CD8-positive, alpha-beta memory T cell (primary cell): ENCODE data around the gene KCNIP4. TPM values are rescaled to one million over a fixed set of nuclear protein-coding genes. Genes with fewer than 3 reads are reported as not detected.

Source experiments
- CTCF ChIA-PET: fragments of 350-600 bp; sonication (Branson Sonifier 250); formaldehyde crosslinking; loops from one replicate; lab custom pipeline; 2021; ENCODE audit warnings: antibody characterized with exemption; lab: Charles Lee
- POLR2A ChIA-PET: fragments of 350-600 bp; sonication (Branson Sonifier 250); formaldehyde crosslinking; loops from one replicate; lab custom pipeline; 2021; ENCODE audit warnings: antibody characterized with exemption; lab: Charles Lee
- DNase-seq, 5 donors: peaks; one replicate each; pipeline versions ENCODE4 v3.0.0 to v3.0.0-alpha.2; 2020 to 2022; ENCODE audit warnings: mixed read lengths in 1 of 5
- H3K27ac ChIP-seq: one replicate; pipeline ENCODE4 v1.7.0; 2013; ENCODE audit warnings: low read depth, mild to moderate bottlenecking, low read length, moderate library complexity
- H3K27me3 ChIP-seq: 2 replicates; pipeline ENCODE4 v1.7.0; 2013; ENCODE audit warnings: low read length, mild to moderate bottlenecking; ENCODE audit not compliant: insufficient read depth, poor library complexity, severe bottlenecking
- H3K36me3 ChIP-seq: 2 replicates; pipeline ENCODE4 v1.7.0; 2013; ENCODE audit warnings: mild to moderate bottlenecking, low read length, moderate library complexity; ENCODE audit not compliant: insufficient read depth
- H3K4me1 ChIP-seq: 2 replicates; pipeline ENCODE4 v1.7.0; 2013; ENCODE audit warnings: mild to moderate bottlenecking, low read length, moderate library complexity; ENCODE audit not compliant: insufficient read depth
- H3K4me3 ChIP-seq: 2 replicates; pipeline ENCODE4 v1.7.0; 2013; ENCODE audit warnings: mild to moderate bottlenecking, low read length
- H3K9me3 ChIP-seq: 2 replicates; pipeline ENCODE4 v1.7.0; 2013; ENCODE audit warnings: mild to moderate bottlenecking, low read length
- H3K27ac Mint-ChIP-seq, 8 donors: one replicate each; pipeline ENCODE4 v1.8.0; 2020 to 2021; ENCODE audit warnings: mixed read lengths in 8 of 8, mild to moderate bottlenecking in 6 of 8, inconsistent platforms in 3 of 8, moderate library complexity in 3 of 8
- H3K27me3 Mint-ChIP-seq, 2 donors: one replicate each; pipeline ENCODE4 v1.8.0; 2020 to 2021; ENCODE audit warnings: mixed read lengths in 2 of 2, mild to moderate bottlenecking in 1 of 2, moderate library complexity in 1 of 2
- H3K36me3 Mint-ChIP-seq, 3 donors: one replicate each; pipeline ENCODE4 v1.8.0; 2020 to 2021; ENCODE audit warnings: mixed read lengths in 3 of 3, inconsistent platforms in 1 of 3, mild to moderate bottlenecking in 1 of 3
- H3K4me1 Mint-ChIP-seq, 3 donors: one replicate each; pipeline ENCODE4 v1.8.0; 2020 to 2021; ENCODE audit warnings: mixed read lengths in 3 of 3, inconsistent platforms in 1 of 3, mild to moderate bottlenecking in 1 of 3
- H3K4me3 Mint-ChIP-seq, 7 donors: one replicate each; pipeline ENCODE4 v1.8.0; 2020 to 2021; ENCODE audit warnings: mixed read lengths in 7 of 7, mild to moderate bottlenecking in 6 of 7, moderate library complexity in 4 of 7, inconsistent platforms in 2 of 7
- H3K9me3 Mint-ChIP-seq, 5 donors: one replicate each; pipeline ENCODE4 v1.8.0; 2020 to 2022; ENCODE audit warnings: mixed read lengths in 5 of 5, mild to moderate bottlenecking in 3 of 5, moderate library complexity in 2 of 5, inconsistent platforms in 1 of 5
- polyA plus RNA-seq: library from polyadenylated mRNA; unstranded; fragments of 300-500 nt; fragmentation: Illumina TruSeq; gene quantifications from one replicate; pipeline ENCODE4 v1.2.3, GENCODE V29; 2021
- total RNA-seq, 2 experiments: library from RNA; stranded (reverse); gene quantifications; one replicate each; pipeline ENCODE4 v1.2.3, GENCODE V29; 2021

Gene KCNIP4
- total and polyA plus RNA-seq, 3 experiments from 2014 or later, result 0.12 TPM; not detected in 2

DNA sequence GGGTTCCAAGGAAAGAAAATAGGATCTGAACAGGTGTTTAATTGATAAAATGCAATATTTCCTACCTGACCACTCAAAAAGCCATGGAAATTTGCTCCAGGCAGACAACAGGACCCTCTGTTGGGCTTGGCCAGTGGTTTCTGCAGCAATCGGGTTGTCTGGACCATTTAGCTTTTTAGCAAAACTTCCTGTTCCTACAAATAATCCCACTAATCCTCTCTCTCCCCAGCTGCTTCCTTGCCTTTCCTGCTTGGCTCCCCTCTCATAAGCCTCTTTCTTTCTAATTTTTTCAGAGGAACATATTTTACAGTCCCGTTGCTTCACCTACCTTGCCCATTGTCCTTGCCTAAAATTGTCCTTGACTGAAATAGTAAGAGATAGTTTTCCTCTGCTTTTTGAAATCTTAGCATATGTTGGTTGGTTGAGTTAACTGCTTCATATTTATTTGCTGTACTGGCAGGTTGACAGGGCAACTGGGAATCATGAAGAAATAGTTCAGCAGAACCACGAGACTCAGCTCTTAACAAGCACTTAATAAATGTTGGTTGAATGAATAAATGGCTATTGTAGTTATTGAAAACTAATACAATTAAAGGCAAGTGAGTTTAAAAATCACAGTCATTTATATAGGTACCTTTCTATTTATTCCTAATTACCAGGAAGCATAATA is 259.8 kb downstream of the KCNIP4 start:
- Mint-ChIP-seq H3K27me3 (no peaks in the 10 kb centered on the region), H3K27ac (no peak overlapping the region), H3K4me1 (no peaks in the 10 kb centered on the region), H3K9me3 (peaks cover 0 to 18% (median 10%) of the 10 kb centered on the region in 5 donors), H3K4me3 (no peak overlapping the region), H3K36me3 (no peaks in the 10 kb centered on the region)
- Histone ChIP-seq H3K27me3 (no peaks in the 10 kb centered on the region), H3K36me3 (no peaks in the 10 kb centered on the region), H3K4me3 (no peak overlapping the region), H3K27ac (no peak overlapping the region), H3K4me1 (no peaks in the 10 kb centered on the region), H3K9me3 (no peaks in the 10 kb centered on the region)
- ChIA-PET CTCF (no interaction called here), POLR2A (no interaction called here)
- DNase-seq, result no peak

DNA sequence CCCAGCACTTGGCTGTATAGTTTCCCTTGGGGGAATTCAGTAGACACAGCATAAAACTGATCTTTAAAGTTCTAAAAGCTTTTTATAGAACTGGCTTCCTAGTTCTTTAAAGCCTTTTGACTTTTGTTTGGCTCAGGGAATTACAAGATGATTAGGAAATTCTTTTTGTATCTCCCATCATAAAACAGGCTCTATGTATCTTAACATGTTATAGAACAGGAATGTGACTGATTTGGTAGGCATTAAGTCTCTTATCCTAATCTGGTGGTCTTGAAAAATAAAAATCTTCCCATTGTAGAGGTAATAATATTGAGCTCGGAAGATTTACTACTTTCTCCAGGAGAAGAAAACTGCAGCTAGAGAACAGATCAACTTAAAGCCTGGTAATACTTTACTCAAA is 262.7 kb downstream of the KCNIP4 start:
- no peaks in the 10 kb centered on the region for H3K27me3 ChIP-seq
- H3K4me3 Mint-ChIP-seq, result no peak overlapping the region
- POLR2A ChIA-PET, result no interaction called here

DNA sequence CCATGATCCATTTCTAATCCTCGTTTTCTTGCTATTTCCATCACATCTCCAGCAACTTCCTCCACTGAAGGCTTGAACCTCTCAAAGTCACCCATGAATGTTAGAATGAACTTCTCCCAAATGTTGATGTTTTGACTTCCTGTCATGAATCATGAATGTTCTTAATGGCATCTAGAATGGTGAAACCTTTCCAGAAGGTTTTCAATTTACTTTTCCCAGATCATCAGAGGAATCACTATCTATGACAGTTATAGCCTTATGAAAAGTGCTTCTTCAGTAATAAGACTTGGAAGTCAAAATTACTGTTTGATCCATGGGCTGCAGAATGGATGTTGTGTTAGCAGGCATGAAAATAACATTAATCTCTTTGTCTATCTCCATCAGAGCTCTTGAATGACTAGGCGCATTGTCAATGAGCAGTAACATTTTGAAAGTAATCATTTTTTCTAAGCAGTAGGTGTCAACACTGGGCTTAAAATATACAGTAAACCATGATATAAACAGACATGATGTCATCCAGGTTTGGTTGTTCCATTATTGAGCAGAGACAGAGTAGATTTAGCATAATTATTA is 268.2 kb downstream of the KCNIP4 start:
- Mint-ChIP-seq H3K27me3 (no peaks in the 10 kb centered on the region), H3K4me3 (no peak overlapping the region), H3K4me1 (no peaks in the 10 kb centered on the region), H3K9me3 (peaks cover 2 to 14% (median 9%) of the 10 kb centered on the region in 5 donors), H3K36me3 (no peaks in the 10 kb centered on the region), H3K27ac (no peak overlapping the region)
- Histone ChIP-seq H3K4me1 (no peaks in the 10 kb centered on the region), H3K4me3 (no peak overlapping the region), H3K36me3 (no peaks in the 10 kb centered on the region), H3K27ac (no peak overlapping the region), H3K9me3 (no peaks in the 10 kb centered on the region), H3K27me3 (no peaks in the 10 kb centered on the region)
- DNase-seq, result no peak
- ChIA-PET CTCF (no interaction called here), POLR2A (no interaction called here)

More for the DNA sequence above, 262.7 kb downstream of the KCNIP4 start:
- Histone ChIP-seq H3K9me3 (no peaks in the 10 kb centered on the region), H3K4me1 (no peaks in the 10 kb centered on the region), H3K4me3 (no peak overlapping the region), H3K27ac (no peak overlapping the region), H3K36me3 (no peaks in the 10 kb centered on the region)
- Mint-ChIP-seq H3K36me3 (no peaks in the 10 kb centered on the region), H3K4me1 (no peaks in the 10 kb centered on the region), H3K9me3 (peaks cover 1 to 21% (median 10%) of the 10 kb centered on the region in 5 donors), H3K27me3 (no peaks in the 10 kb centered on the region), H3K27ac (no peak overlapping the region)
- CTCF ChIA-PET, result no interaction called here
- DNase-seq, result no peak

DNA sequence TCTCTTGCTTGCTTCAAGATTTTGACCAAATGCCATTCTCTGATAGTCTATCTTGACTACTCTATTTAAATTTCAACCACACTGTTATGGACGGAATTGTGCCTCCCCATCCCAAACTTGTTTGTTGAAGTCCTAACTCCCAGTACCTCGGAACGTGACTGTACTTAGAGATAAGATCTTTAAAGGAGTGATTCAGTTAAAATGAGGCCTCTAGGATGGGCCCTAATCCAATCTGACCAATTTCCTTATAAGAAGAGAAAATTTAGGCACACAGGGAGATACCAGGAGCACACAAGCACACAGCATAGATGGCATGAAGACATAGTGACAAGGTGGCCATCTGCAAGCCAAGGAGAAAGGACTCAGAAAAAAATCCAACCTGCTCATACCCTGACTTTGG is 269.9 kb downstream of the KCNIP4 start:
- Mint-ChIP-seq H3K4me1 (no peaks in the 10 kb centered on the region), H3K4me3 (no peak overlapping the region), H3K36me3 (no peaks in the 10 kb centered on the region), H3K9me3 (peaks cover 2 to 14% (median 9%) of the 10 kb centered on the region in 5 donors), H3K27me3 (no peaks in the 10 kb centered on the region), H3K27ac (no peak overlapping the region)
- POLR2A ChIA-PET, result no interaction called here
- Histone ChIP-seq H3K9me3 (no peaks in the 10 kb centered on the region), H3K27ac (no peak overlapping the region), H3K27me3 (no peaks in the 10 kb centered on the region), H3K4me1 (no peaks in the 10 kb centered on the region), H3K4me3 (no peak overlapping the region), H3K36me3 (no peaks in the 10 kb centered on the region)
- CTCF ChIA-PET, result no interaction called here
- no peak for DNase-seq

DNA sequence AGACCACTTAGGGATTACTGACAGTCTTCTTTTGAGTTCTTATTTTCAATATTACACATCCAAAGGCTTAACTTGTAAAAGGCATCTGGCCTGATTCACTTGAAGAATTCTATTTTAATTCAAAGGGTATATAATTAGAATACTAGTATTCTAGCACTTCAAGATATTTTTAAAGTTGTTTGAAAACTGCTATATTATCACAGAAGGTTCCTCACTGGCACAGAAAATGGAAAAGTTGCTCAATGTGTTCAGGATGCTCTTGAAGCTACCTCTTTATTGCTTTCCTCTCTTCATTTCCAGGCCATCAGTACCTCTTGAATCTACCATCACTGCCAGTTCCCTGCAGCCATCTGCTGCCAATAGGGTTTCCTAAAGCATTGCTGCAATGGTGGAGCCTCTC is 271.4 kb downstream of the KCNIP4 start:
- H3K27me3 Mint-ChIP-seq, result no peaks in the 10 kb centered on the region
- Histone ChIP-seq H3K9me3 (no peaks in the 10 kb centered on the region), H3K27ac (no peak overlapping the region), H3K4me3 (no peak overlapping the region), H3K36me3 (no peaks in the 10 kb centered on the region), H3K4me1 (no peaks in the 10 kb centered on the region), H3K27me3 (no peaks in the 10 kb centered on the region)
- POLR2A ChIA-PET, result no interaction called here
- H3K4me1 Mint-ChIP-seq, result no peaks in the 10 kb centered on the region
- H3K36me3 Mint-ChIP-seq, result no peaks in the 10 kb centered on the region
- H3K27ac Mint-ChIP-seq, result no peak overlapping the region
- no peak for DNase-seq
- no peak overlapping the region for H3K4me3 Mint-ChIP-seq
- CTCF ChIA-PET, result no interaction called here
- H3K9me3 Mint-ChIP-seq, result peaks cover 2 to 8% (median 7%) of the 10 kb centered on the region in 5 donors

DNA sequence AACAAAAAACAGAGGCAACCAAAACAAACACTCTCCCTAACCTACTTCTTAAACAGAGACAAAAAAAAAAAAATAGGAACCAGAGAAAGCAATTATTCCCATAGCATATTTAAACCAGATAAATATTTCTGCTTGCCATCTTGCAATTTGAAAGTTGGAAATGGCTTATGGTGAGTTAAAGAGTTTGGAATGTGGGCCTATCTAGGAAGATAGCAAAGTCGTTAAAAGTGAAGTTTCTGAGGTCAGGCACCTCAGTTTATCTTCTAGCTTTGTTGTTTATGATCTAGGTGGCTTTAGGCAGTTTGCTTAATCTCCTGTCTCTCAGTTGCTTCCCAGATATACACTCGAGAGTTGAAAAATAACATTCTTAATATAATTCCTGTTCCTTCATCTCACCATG is 284.2 kb downstream of the KCNIP4 start:
- Histone ChIP-seq H3K9me3 (no peaks in the 10 kb centered on the region), H3K36me3 (no peaks in the 10 kb centered on the region), H3K4me1 (no peaks in the 10 kb centered on the region), H3K4me3 (no peak overlapping the region), H3K27me3 (no peaks in the 10 kb centered on the region), H3K27ac (no peak overlapping the region)
- H3K9me3 Mint-ChIP-seq, result peaks cover 5 to 14% (median 12%) of the 10 kb centered on the region in 5 donors
- DNase-seq, result no peak
- ChIA-PET POLR2A (no interaction called here), CTCF (no interaction called here)
- H3K27ac Mint-ChIP-seq, result no peak overlapping the region
- no peak overlapping the region for H3K4me3 Mint-ChIP-seq
- H3K4me1 Mint-ChIP-seq, result no peaks in the 10 kb centered on the region
- H3K36me3 Mint-ChIP-seq, result no peaks in the 10 kb centered on the region
- peaks cover 0 to 1% of the 10 kb centered on the region in 2 donors for H3K27me3 Mint-ChIP-seq

DNA sequence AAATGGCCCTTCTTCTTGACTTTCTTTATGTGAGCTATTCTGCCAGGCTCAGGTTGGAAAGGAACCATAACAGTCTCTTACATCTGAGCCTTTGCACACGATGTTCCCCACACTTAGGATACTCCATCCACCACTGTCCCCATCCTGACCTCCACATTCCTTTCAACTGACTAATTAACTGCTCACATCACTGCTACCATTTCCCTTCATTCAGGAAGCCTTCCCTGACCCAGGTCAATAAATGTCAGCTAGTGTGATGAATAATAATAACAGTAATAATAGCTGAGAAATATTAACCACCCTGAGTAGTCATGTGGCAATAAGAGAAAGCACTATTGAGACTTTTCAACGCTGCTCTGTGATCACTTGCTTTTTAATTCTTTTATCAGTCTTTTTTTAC is 291.7 kb downstream of the KCNIP4 start:
- no peaks in the 10 kb centered on the region for H3K4me1 ChIP-seq
- Mint-ChIP-seq H3K4me3 (no peak overlapping the region), H3K27me3 (no peaks in the 10 kb centered on the region), H3K9me3 (peaks cover 0 to 12% (median 4%) of the 10 kb centered on the region in 5 donors), H3K4me1 (no peaks in the 10 kb centered on the region), H3K27ac (no peak overlapping the region), H3K36me3 (no peaks in the 10 kb centered on the region)
- no peak for DNase-seq
- H3K27ac ChIP-seq, result no peak overlapping the region
- POLR2A ChIA-PET, result no interaction called here
- CTCF ChIA-PET, result no interaction called here
- H3K9me3 ChIP-seq, result no peaks in the 10 kb centered on the region
- no peaks in the 10 kb centered on the region for H3K36me3 ChIP-seq
- H3K27me3 ChIP-seq, result no peaks in the 10 kb centered on the region
- H3K4me3 ChIP-seq, result no peak overlapping the region

DNA sequence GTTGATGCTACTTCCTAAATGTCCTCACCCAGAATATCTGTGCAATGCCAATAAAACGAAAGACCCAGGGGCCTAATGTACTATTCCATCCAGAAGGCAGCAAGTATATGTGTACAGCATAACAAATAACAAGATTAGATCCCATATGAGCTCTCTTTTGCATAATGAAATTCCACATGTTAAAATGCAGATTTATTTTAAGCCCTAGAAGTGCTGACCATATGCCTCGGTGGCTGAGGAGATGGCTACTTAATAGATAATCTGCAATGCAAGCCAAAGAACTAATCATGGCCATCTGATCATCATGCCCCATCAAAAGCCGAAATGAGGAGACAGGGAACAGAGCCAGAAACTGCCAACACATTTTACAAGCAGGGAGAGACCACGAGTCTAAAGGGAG is 293.5 kb downstream of the KCNIP4 start:
- CTCF ChIA-PET, result no interaction called here
- no peaks in the 10 kb centered on the region for H3K27me3 Mint-ChIP-seq
- POLR2A ChIA-PET, result no interaction called here

More for the DNA sequence above, 293.5 kb downstream of the KCNIP4 start:
- no peak for DNase-seq
- no peak overlapping the region for H3K27ac ChIP-seq
- H3K36me3 Mint-ChIP-seq, result no peaks in the 10 kb centered on the region
- H3K9me3 Mint-ChIP-seq, result peaks cover 0 to 8% (median 4%) of the 10 kb centered on the region in 5 donors
- no peak overlapping the region for H3K4me3 ChIP-seq
- no peak overlapping the region for H3K27ac Mint-ChIP-seq
- no peaks in the 10 kb centered on the region for H3K36me3 ChIP-seq
- H3K27me3 ChIP-seq, result no peaks in the 10 kb centered on the region
- H3K4me1 Mint-ChIP-seq, result no peaks in the 10 kb centered on the region
- H3K9me3 ChIP-seq, result no peaks in the 10 kb centered on the region
- H3K4me1 ChIP-seq, result no peaks in the 10 kb centered on the region
- H3K4me3 Mint-ChIP-seq, result no peak overlapping the region
